Keratinocyte (primary cell): ENCODE measurements around the gene DET1. TPM values are rescaled to one million over a fixed set of nuclear protein-coding genes. Genes with fewer than 3 reads are reported as not detected.
"Not testable (repeated sequence)": the region's sequence is repeated elsewhere in the genome, so short reads cannot be mapped to it uniquely, and the experiment has no call there.

Source experiments
- DNase-seq: peaks from one replicate; pipeline ENCODE4 v3.0.0-alpha.2; 2011; ENCODE audit warnings: low read depth, missing footprints, low spot score
- FAIRE-seq: peaks from 2 replicates; lab custom pipeline; 2011; peaks lifted over from hg19 to GRCh38; lab: Jason Lieb, UNC
- H2AFZ ChIP-seq: 2 replicates; pipeline ENCODE4 v1.6.0; 2012; ENCODE audit warnings: low read length, control low read depth, inconsistent platforms; ENCODE audit not compliant: control insufficient read depth
- H3K27ac ChIP-seq: 2 replicates; pipeline ENCODE4 v1.5.1; 2011; ENCODE audit warnings: low read length; ENCODE audit not compliant: control insufficient read depth, insufficient read depth
- H3K27me3 ChIP-seq: 3 replicates; pipeline ENCODE4 v1.6.0; 2011; ENCODE audit warnings: low read length; ENCODE audit not compliant: control insufficient read depth, insufficient read depth; ENCODE audit errors: extremely low read depth
- H3K36me3 ChIP-seq, 2 experiments: 2 replicates in 1 of 2; 3 replicates in 1 of 2; pipeline ENCODE4 v1.5.1; 2011; ENCODE audit warnings: low read length in 2 of 2, mild to moderate bottlenecking in 1 of 2; ENCODE audit not compliant: control insufficient read depth in 2 of 2, insufficient read depth in 2 of 2; ENCODE audit errors: extremely low read depth in 1 of 2
- H3K4me1 ChIP-seq: 3 replicates; pipeline ENCODE4 v1.5.1; 2011; ENCODE audit warnings: low read length; ENCODE audit not compliant: control insufficient read depth, insufficient read depth; ENCODE audit errors: extremely low read depth
- H3K4me2 ChIP-seq: 3 replicates; pipeline ENCODE4 v1.6.0; 2011; ENCODE audit warnings: low read depth, low read length; ENCODE audit not compliant: control insufficient read depth, insufficient read depth; ENCODE audit errors: extremely low read depth
- H3K4me3 ChIP-seq, 3 experiments: fragments of 200-600 bp in 1 of 3; sonication (generic) in 1 of 3; 2 replicates in 2 of 3; 3 replicates in 1 of 3; pipeline ENCODE4 v1.5.1; 2011 to 2016; ENCODE audit warnings: low read length in 3 of 3, mild to moderate bottlenecking in 3 of 3, control low read depth in 2 of 3, inconsistent platforms in 1 of 3, low read depth in 1 of 3, mixed read lengths in 1 of 3, mixed run types in 1 of 3, moderate library complexity in 1 of 3; ENCODE audit not compliant: control insufficient read depth in 2 of 3, insufficient read depth in 2 of 3; ENCODE audit errors: extremely low read depth in 1 of 3
- H3K79me2 ChIP-seq: 2 replicates; pipeline ENCODE4 v1.6.0; 2012; ENCODE audit warnings: low read length; ENCODE audit not compliant: control insufficient read depth, insufficient read depth
- H3K9ac ChIP-seq: 3 replicates; pipeline ENCODE4 v1.6.0; 2011; ENCODE audit warnings: low read length; ENCODE audit not compliant: control insufficient read depth, insufficient read depth; ENCODE audit errors: extremely low read depth
- H3K9me1 ChIP-seq: 3 replicates; pipeline ENCODE4 v1.6.0; 2011; ENCODE audit warnings: low read length; ENCODE audit not compliant: control insufficient read depth, insufficient read depth; ENCODE audit errors: extremely low read depth
- H3K9me3 ChIP-seq: 2 replicates; pipeline ENCODE4 v1.5.1; 2012; ENCODE audit warnings: low read depth, low read length; ENCODE audit not compliant: control insufficient read depth
- H4K20me1 ChIP-seq: 3 replicates; pipeline ENCODE4 v1.6.0; 2011; ENCODE audit warnings: low read length; ENCODE audit not compliant: control insufficient read depth, insufficient read depth; ENCODE audit errors: extremely low read depth
- EZH2 ChIP-seq: IDR thresholded peaks from one replicate; pipeline ENCODE4 v1.6.1; 2012; ENCODE audit warnings: inconsistent platforms, mild to moderate bottlenecking, low read length, moderate library complexity
- dilution Hi-C: fragments of 300-500 bp; cut with MboI; formaldehyde crosslinking; loops from one replicate; pipeline ENCODE4 v1.7.0; 2020; ENCODE audit warnings: low sequenced_read_pairs; ENCODE audit not compliant: extremely low pct_ligation_motif_present
- polyA plus RNA-seq, 5 experiments: library from polyadenylated mRNA; depleted of rRNA in 3 of 5; stranded (reverse) in 3 of 5; stranded (forward) in 1 of 5; unstranded in 1 of 5; fragments of >200 nt; gene quantifications; 1 replicate in 1 of 5; 2 replicates in 3 of 5; 3 replicates in 1 of 5; pipeline versions ENCODE4 v1.2.1 to v1.2.3, GENCODE V29; 2011 to 2012; ENCODE audit warnings: missing spikeins in 2 of 5, low read depth in 1 of 5, low replicate concordance in 1 of 5
- TF ChIP-seq, protein P1 (sequence below), 3 experiments: IDR thresholded peaks in 1 of 3; conservative IDR thresholded peaks in 1 of 3; optimal IDR thresholded peaks in 1 of 3; 2 replicates in 2 of 3; 3 replicates in 1 of 3; pipeline versions ENCODE3 to v1.5.1; 2011; ENCODE audit warnings: low read length in 3 of 3, mild to moderate bottlenecking in 3 of 3, moderate library complexity in 2 of 3, control low read depth in 1 of 3, inconsistent platforms in 1 of 3; ENCODE audit not compliant: insufficient read depth in 2 of 3; ENCODE audit errors: extremely low read depth in 1 of 3

Gene DET1
- polyA plus RNA-seq, 1 donor (not counting 4 experiments of a cell fraction or from before 2014, with no cell fraction given), result 1.1 TPM

DNA sequence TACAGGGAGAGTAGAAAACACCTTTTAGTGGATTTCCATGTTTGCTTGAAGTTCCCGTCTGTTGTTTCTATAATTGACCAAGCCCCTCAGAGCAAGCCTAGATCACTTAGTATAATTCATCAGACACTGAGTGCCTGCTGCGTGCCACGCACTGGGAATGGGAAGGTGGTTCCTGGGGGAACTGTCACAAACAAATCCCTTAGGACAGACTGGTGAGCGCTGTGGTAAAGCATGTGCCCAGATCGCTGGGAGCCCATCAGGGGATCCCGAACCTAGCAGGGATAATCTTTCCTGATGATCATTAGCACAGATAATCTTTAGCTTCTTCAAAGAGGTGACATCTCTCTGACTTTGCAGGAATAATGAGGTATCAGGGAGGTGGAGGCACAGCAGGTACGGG, 69.4 kb downstream of the DET1 start:
- H4K20me1 ChIP-seq, result no peaks in the 10 kb centered on the region
- no peak overlapping the region for H3K4me2 ChIP-seq
- H3K36me3 ChIP-seq, result peaks cover 13 to 15% of the 10 kb centered on the region in 2 experiments
- no peak for FAIRE-seq
- no peak for TF ChIP-seq EZH2
- H3K9ac ChIP-seq, result no peak overlapping the region
- dilution Hi-C loops, result no loop called here
- H3K27me3 ChIP-seq, result no peaks in the 10 kb centered on the region
- no peaks in the 10 kb centered on the region for H3K9me1 ChIP-seq
- H3K27ac ChIP-seq, result no peak overlapping the region
- H3K9me3 ChIP-seq, result no peaks in the 10 kb centered on the region
- H2AFZ ChIP-seq, result no peak overlapping the region
- no peaks in the 10 kb centered on the region for H3K4me1 ChIP-seq
- no peak overlapping the region for H3K4me3 ChIP-seq
- DNase-seq, result no peak
- H3K79me2 ChIP-seq, result no peaks in the 10 kb centered on the region

DNA sequence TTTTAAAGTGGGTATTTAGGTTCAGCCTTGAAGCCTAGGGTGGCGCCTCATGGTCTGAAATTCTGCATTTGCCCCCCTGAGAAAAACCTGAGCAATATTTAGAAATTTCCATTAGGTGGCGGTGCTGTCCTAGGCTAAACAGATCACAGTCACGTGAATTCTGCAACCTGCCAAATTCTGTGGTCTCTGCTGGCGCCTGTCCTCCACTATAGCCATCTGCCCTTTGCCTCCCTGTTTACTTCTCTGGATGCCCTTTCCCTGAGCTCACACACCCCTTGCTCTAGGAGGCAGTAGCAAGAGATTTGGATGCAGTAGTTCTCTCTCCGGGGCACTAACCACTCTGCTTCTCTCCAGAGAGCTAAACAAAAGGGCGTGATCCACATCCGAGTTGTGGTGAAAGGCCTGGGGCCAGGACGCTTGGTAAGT, 69.8 kb downstream of the DET1 start:
- no peaks in the 10 kb centered on the region for H3K9me3 ChIP-seq
- no peaks in the 10 kb centered on the region for H3K9me1 ChIP-seq
- H3K9ac ChIP-seq, result no peak overlapping the region
- no peaks in the 10 kb centered on the region for H3K79me2 ChIP-seq
- DNase-seq, result no peak
- no peak overlapping the region for H3K4me3 ChIP-seq
- no peak overlapping the region for H3K27ac ChIP-seq
- FAIRE-seq, result no peak
- dilution Hi-C loops, result no loop called here
- TF ChIP-seq, protein P1, sequence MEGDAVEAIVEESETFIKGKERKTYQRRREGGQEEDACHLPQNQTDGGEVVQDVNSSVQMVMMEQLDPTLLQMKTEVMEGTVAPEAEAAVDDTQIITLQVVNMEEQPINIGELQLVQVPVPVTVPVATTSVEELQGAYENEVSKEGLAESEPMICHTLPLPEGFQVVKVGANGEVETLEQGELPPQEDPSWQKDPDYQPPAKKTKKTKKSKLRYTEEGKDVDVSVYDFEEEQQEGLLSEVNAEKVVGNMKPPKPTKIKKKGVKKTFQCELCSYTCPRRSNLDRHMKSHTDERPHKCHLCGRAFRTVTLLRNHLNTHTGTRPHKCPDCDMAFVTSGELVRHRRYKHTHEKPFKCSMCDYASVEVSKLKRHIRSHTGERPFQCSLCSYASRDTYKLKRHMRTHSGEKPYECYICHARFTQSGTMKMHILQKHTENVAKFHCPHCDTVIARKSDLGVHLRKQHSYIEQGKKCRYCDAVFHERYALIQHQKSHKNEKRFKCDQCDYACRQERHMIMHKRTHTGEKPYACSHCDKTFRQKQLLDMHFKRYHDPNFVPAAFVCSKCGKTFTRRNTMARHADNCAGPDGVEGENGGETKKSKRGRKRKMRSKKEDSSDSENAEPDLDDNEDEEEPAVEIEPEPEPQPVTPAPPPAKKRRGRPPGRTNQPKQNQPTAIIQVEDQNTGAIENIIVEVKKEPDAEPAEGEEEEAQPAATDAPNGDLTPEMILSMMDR (optimal IDR thresholded peaks at IDR 0.05 in 1 of 3, IDR thresholded peaks at IDR 0.05 in 1 of 3, conservative IDR thresholded peaks at IDR 0.05 in 1 of 3; ENCODE audit: extremely low read depth in 1 of 3, insufficient read depth in 2 of 3, low read length in 3 of 3), result peak; percentile 41 to 48 (median 44)
- TF ChIP-seq EZH2, result no peak
- H3K4me1 ChIP-seq, result no peaks in the 10 kb centered on the region
- H2AFZ ChIP-seq, result no peak overlapping the region
- no peaks in the 10 kb centered on the region for H3K27me3 ChIP-seq
- no peak overlapping the region for H3K4me2 ChIP-seq
- H3K36me3 ChIP-seq, result peaks cover 13 to 16% of the 10 kb centered on the region in 2 experiments
- H4K20me1 ChIP-seq, result no peaks in the 10 kb centered on the region

DNA sequence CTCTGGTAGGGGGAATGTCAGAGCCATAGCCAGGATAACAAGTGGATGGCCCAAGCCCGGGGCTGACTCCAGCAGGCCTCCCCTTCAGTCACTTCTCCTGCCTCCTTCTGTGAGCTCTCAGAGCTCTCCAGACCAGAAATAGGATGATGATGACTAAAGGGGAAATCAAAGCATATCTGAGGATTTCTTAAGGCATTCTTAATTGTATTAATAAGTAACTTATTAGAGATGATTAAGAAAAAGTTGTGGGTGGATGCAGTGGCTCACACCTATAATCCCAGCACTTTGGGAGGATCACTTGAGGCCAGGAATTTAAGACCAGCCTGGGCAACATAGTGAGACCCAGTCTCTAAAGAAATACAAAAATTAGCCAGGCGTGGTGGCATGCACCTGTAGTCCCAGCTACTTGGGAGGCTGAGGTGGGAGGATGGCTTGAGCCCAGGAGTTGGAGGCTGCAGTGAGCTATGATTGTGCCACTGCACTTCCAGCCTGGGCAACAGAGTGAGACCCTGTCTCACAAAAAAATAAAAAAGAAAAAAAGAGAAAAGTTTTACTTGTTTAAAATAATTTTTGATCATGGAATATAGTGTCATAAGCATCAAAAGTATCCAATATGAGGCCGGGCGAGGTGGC, 72.7 kb downstream of the DET1 start:
- H3K36me3 ChIP-seq, result peaks cover 16 to 17% of the 10 kb centered on the region in 2 experiments
- FAIRE-seq, H2AFZ ChIP-seq, H4K20me1 ChIP-seq, H3K4me3 ChIP-seq, H3K4me2 ChIP-seq, H3K27ac ChIP-seq, dilution Hi-C loops, H3K9me3 ChIP-seq, H3K9me1 ChIP-seq, H3K4me1 ChIP-seq, H3K27me3 ChIP-seq, H3K9ac ChIP-seq, DNase-seq, H3K79me2 ChIP-seq: not testable (repeated sequence)
